GM19452 (cell line): ENCODE measurements around the gene SEC31A.

ENCODE experiments used
- ATAC-seq: cut with Tn5 transposase; IDR thresholded peaks from one replicate; pipeline ENCODE4 v1.9.1; 2021; ENCODE audit not compliant: unreplicated experiment

Gene SEC31A

DNA sequence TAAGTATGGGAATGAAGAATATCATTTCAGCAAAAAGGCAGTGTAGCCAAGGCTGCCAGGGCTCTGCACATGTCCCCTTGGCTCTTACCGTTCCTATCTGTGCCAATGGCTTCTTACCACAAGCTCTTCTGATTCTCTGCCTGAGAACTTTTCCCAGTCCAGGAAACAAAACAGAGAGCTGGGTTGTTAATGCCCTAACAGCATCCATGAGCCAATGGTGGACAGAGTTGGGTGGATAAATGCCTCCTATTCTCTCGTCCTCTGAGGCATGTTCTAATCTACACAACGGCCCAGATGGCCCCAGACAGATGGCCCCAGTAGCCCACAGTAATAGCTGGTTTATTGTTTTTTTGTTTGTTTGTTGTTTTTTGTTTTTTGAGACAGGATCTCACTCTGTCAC lies 120.3 kb downstream of the SEC31A start:
- no peak for ATAC-seq
